Prostate gland (tissue), 2 donors: ENCODE results near the gene MAGEB17.

Experiments
- CTCF ChIP-seq, 4 experiments: fragments of 200-600 bp in 2 of 4; fragments of 450-650 bp in 2 of 4; sonication (generic) in 2 of 4; IDR thresholded peaks; 1 replicate in 3 of 4; 2 replicates in 1 of 4; pipeline ENCODE4 v1.5.1; 2016 to 2019; ENCODE audit warnings: antibody characterized with exemption in 4 of 4, mild to moderate bottlenecking in 2 of 4, moderate library complexity in 2 of 4
- POLR2A ChIP-seq: fragments of 450-650 bp; IDR thresholded peaks from one replicate; pipeline ENCODE4 v1.6.1; 2016; ENCODE audit warnings: antibody characterized with exemption, mild to moderate bottlenecking
- POLR2AphosphoS5 ChIP-seq: sonication (generic); formaldehyde crosslinking; IDR thresholded peaks from one replicate; pipeline ENCODE4 v1.6.1; 2017; ENCODE audit warnings: antibody characterized with exemption

GRCh38 chrX:16208601-16209000 is 41.3 kb downstream of the MAGEB17 start:
- TF ChIP-seq CTCF (IDR thresholded peaks at IDR 0.05), result no peak
- no peak for TF ChIP-seq POLR2AphosphoS5
- no peak for TF ChIP-seq POLR2A
